ENCODE data around the gene SACM1L.
"Not testable (repeated sequence)": the region's sequence is repeated elsewhere in the genome, so short reads cannot be mapped to it uniquely, and the experiment has no call there.

SACM1L gene

GRCh38 chr3:45693941-45694521 lies 4.8 kb downstream of the SACM1L start:
- Histone ChIP-seq H3K4me3 (ENCODE audit: low read depth in 1 of 2, low read length in 1 of 2) (no peak overlapping the region), H3K9me3 (no peaks in the 10 kb centered on the region), H3K36me3 (no peaks in the 10 kb centered on the region), H3K4me1 (ENCODE audit: control insufficient read depth in 1 of 2, insufficient read depth in 1 of 2, low read depth in 1 of 2, low read length in 1 of 2) (peaks cover 57 to 60% of the 10 kb centered on the region in 2 experiments), H3K27me3 (no peaks in the 10 kb centered on the region), H3K27ac (peak overlapping the region; percentile 64)
- TF ChIP-seq CTCF (IDR thresholded peaks at IDR 0.05): no peak

- Histone ChIP-seq H3K27ac (peak overlapping the region; percentile 64), H3K4me1 (ENCODE audit: control insufficient read depth in 1 of 2, insufficient read depth in 1 of 2, low read depth in 1 of 2, low read length in 1 of 2) (peaks cover 50% of the 10 kb centered on the region in 2 experiments)
- not testable (repeated sequence) for H3K27me3 ChIP-seq; H3K9me3 ChIP-seq; H3K36me3 ChIP-seq; H3K4me3 ChIP-seq (ENCODE audit: low read depth in 1 of 2, low read length in 1 of 2)
Measured at GRCh38 chr3:45695166-45695565, 6.0 kb downstream of the SACM1L start.

GRCh38 chr3:45700570-45701073 lies 11.4 kb downstream of the SACM1L start:
- no peaks in the 10 kb centered on the region for H3K27me3 ChIP-seq
- H3K27ac ChIP-seq: no peak overlapping the region
- no peak for TF ChIP-seq CTCF (IDR thresholded peaks at IDR 0.05)

GRCh38 chr3:45701172-45701867 lies 12.1 kb downstream of the SACM1L start:
- H3K36me3 ChIP-seq: peaks cover 29% of the 10 kb centered on the region
- H3K9me3 ChIP-seq: no peaks in the 10 kb centered on the region
- H3K4me3 ChIP-seq (ENCODE audit: low read depth in 1 of 2, low read length in 1 of 2): no peak overlapping the region
- peak overlapping the region; percentile 14 for H3K27ac ChIP-seq
- TF ChIP-seq CTCF (IDR thresholded peaks at IDR 0.05): no peak
- H3K27me3 ChIP-seq: no peaks in the 10 kb centered on the region
- H3K4me1 ChIP-seq (ENCODE audit: control insufficient read depth in 1 of 2, insufficient read depth in 1 of 2, low read depth in 1 of 2, low read length in 1 of 2): peaks cover 0 to 14% of the 10 kb centered on the region in 2 experiments

More at GRCh38 chr3:45700570-45701073, 11.4 kb downstream of the SACM1L start:
- Histone ChIP-seq H3K36me3 (peaks cover 22% of the 10 kb centered on the region), H3K9me3 (no peaks in the 10 kb centered on the region), H3K4me1 (ENCODE audit: control insufficient read depth in 1 of 2, insufficient read depth in 1 of 2, low read depth in 1 of 2, low read length in 1 of 2) (peaks cover 0 to 14% of the 10 kb centered on the region in 2 experiments), H3K4me3 (ENCODE audit: low read depth in 1 of 2, low read length in 1 of 2) (no peak overlapping the region)

- H3K4me3 ChIP-seq (ENCODE audit: low read depth in 1 of 2, low read length in 1 of 2): no peak overlapping the region
- H3K27ac ChIP-seq: no peak overlapping the region
- peaks cover 0 to 14% of the 10 kb centered on the region in 2 experiments for H3K4me1 ChIP-seq (ENCODE audit: control insufficient read depth in 1 of 2, insufficient read depth in 1 of 2, low read depth in 1 of 2, low read length in 1 of 2)
- H3K36me3 ChIP-seq: peaks cover 59% of the 10 kb centered on the region
- no peak for TF ChIP-seq CTCF (IDR thresholded peaks at IDR 0.05)
- H3K27me3 ChIP-seq: no peaks in the 10 kb centered on the region
- H3K9me3 ChIP-seq: no peaks in the 10 kb centered on the region
Measured at GRCh38 chr3:45704301-45704943, 15.2 kb downstream of the SACM1L start.
